A673 (cell line): ENCODE results near the gene ZSWIM9.

Source experiments
- EZH2 ChIP-seq: fragments of 200-600 bp; sonication (generic); IDR thresholded peaks from 2 replicates; pipeline ENCODE4 v1.6.1; 2017; ENCODE audit warnings: borderline replicate concordance, low read depth, mild to moderate bottlenecking, mixed read lengths, antibody characterized with exemption, low read length; ENCODE audit not compliant: poor library complexity, severe bottlenecking
- TF ChIP-seq, protein P1 (sequence below): fragments of 300-800, 200-600 bp; sonication (generic); conservative IDR thresholded peaks from 2 replicates; pipeline ENCODE4 v1.5.1; 2017; ENCODE audit warnings: low read depth, mild to moderate bottlenecking, antibody characterized with exemption, low read length, moderate library complexity, mixed read lengths

DNA sequence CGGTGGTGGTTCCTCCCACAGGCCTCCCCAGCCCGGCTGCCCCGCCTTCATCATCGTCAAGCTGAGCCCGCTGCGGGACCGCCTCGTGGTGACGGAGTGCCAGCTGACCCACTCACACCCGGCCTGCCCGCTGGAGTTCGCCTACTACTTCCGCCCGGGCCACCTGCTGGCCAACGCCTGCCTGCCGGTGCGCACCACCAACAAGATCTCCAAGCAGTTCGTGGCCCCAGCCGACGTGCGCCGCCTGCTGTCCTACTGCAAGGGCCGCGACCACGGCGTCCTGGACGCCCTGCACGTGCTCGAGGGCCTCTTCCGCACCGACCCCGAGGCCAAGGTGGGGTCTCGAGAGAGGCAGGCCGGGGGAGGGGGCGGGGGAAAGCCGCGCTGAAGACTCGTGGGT lies 12.0 kb downstream of the ZSWIM9 start:
- TF ChIP-seq, protein P1, sequence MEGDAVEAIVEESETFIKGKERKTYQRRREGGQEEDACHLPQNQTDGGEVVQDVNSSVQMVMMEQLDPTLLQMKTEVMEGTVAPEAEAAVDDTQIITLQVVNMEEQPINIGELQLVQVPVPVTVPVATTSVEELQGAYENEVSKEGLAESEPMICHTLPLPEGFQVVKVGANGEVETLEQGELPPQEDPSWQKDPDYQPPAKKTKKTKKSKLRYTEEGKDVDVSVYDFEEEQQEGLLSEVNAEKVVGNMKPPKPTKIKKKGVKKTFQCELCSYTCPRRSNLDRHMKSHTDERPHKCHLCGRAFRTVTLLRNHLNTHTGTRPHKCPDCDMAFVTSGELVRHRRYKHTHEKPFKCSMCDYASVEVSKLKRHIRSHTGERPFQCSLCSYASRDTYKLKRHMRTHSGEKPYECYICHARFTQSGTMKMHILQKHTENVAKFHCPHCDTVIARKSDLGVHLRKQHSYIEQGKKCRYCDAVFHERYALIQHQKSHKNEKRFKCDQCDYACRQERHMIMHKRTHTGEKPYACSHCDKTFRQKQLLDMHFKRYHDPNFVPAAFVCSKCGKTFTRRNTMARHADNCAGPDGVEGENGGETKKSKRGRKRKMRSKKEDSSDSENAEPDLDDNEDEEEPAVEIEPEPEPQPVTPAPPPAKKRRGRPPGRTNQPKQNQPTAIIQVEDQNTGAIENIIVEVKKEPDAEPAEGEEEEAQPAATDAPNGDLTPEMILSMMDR: 0 out of 2 replicates have a peak, but pooled peaks have one; percentile 21
- TF ChIP-seq EZH2: no peak
